SK-N-MC (cell line): ENCODE measurements around the gene CENPN.

Experiments
- EZH2 ChIP-seq: fragments of 200-600 bp; sonication (generic); IDR thresholded peaks from one replicate; pipeline ENCODE4 v1.6.1; 2017; ENCODE audit warnings: antibody characterized with exemption
- FOXP2 ChIP-seq: optimal IDR thresholded peaks from 2 replicates; pipeline ENCODE3; 2011; ENCODE audit warnings: mild to moderate bottlenecking, moderate library complexity; ENCODE audit not compliant: insufficient read depth; ENCODE audit errors: extremely low read length, control extremely low read depth
- POLR2AphosphoS5 ChIP-seq: IDR thresholded peaks from 2 replicates; pipeline ENCODE4 v1.6.1; 2012; ENCODE audit warnings: mild to moderate bottlenecking, low read depth, low read length, borderline replicate concordance

GRCh38 chr16:80997139-80997798, 9.7 kb upstream of the CENPN start:
- TF ChIP-seq POLR2AphosphoS5: peak; percentile 30; the same call in 1 of the 2 replicates
- TF ChIP-seq EZH2: no peak
- TF ChIP-seq FOXP2: no peak
